Midbrain (tissue), 1 donor: ENCODE results near the gene UMODL1.

Experiments used
- DNase-seq: peaks from one replicate; lab custom pipeline; 2025; lab: John Stamatoyannopoulos, UW

UMODL1 gene

DNA sequence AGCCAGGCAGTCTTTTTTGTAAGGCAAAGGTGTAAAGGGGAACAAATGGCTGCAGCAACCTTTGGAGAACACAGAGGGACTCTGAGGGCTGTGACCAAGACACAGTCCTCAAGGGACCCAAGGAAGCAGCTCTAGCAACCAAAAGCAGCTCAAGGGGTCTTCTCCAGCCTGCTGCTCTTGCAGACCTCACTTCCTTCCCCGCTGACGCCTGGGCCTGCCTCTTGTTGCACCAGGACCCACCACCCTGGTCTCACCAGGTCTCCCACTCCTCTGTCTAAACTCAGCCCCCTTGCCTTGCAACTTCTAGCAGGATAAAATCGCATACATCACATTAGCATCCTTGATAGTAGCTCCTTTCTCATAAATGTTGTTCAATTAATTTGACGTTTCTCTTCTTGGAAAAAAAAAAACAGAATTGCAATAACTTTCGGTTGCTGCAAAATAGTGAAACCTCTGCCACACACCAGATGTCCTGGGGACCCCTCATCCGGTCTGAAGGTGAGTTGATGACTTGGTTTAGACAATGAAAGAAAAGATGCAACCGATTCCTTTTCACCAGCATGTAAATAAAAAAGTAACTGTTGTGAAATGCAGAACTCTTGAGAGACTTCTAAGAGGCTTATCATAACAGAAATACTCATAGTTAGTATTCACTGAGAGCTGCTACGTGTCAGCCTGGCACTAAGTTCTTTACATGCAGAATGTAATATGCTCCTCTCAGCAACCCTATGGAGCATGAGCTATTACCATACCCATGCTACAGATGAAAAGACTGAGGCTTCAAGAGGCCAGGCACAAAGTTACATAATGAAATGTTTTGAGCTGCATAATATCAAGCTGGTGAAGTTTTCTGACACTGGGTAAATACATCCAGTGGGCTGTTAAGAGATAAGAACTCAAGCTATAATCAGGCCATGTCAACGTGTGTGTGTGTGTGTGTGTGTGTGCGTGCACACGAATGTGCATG lies 58.5 kb downstream of the UMODL1 start:
- DNase-seq: no peak

DNA sequence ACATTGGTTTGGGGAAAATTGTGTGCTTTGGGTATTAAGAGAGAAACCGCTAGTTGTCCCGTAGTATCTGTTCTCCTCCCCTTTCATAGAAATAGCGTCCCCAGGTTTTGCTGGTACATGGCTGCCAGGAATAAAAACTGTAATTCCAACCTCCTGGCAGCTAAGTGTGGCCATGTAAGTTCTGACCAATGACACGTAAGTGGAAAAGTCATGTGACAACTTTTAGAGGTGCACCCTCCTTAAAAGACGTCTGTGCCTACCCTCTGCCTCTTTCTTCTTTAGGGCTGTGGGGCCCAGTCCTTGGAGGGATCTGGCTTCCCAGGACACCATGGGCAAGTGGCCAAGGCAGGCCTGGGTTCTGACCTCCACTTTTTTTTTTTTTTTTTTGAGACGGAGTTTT lies 59.3 kb downstream of the UMODL1 start:
- DNase-seq: no peak

DNA sequence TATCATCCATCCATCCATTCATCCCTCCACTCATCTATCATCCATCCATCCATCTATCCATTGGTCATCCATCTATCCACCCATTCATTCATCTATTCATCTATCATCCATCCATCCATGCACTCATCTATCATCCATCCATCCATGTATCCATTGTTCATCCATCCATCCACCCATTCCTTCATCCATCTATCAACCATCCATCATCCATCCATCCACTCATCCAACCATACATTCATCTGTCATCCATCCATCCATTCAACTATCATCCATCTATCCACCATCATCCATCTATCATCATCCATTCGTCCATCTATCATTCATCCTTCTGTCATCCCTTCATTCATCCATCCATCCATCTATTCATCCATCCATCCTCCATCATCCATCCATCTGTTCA lies 61.1 kb downstream of the UMODL1 start:
- no peak for DNase-seq

DNA sequence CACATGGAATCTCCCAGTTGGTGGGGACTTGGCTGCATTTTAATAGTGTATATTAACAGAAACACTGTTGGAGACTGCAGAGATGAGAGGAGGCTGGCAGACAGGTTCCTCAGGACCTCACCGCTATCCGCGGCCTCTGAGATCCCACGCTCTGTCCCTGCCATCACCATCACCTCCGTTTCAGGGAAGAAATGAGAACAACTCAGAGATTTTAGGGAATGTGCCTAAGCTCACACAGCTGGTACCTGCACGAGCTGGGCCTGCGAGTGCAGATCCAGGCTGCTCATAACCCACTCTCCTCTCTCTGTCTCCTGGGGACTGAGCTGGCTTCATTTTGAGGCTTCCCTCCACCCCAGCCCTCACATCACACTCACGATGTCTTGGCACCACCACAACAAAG lies 62.0 kb downstream of the UMODL1 start:
- no peak for DNase-seq

DNA sequence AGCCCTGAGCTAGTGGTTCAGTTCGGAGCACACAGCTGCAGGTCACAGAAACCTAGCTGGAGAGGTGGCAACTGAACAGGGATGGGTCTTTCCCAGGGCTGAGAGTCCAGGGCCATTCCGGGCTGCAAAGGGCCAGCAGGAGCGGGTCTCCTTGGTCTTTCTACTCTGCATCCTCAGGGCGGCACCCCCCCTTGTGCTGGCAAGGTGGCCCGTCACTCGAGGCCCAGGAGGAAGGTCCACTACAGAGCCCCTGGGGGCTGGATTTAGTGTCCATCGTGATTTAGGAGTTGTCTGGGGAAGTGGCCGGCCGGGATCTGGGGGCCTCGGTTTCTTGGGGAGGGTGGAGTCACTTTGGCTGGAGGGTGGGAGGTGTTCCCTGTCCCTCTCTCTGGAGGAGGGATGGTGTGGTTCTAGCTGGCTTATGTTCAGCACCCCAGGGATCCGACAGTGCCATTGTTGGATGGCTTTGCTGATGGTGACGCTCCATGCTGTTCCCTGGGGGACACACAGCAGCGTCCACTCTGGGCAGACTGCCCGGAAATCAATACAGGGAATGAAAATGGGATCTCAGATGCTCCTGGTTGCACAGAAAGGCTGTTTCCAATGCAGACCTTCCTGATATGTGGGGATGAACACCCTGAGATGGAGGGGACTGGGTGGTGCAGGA lies 64.4 kb downstream of the UMODL1 start:
- DNase-seq: no peak

DNA sequence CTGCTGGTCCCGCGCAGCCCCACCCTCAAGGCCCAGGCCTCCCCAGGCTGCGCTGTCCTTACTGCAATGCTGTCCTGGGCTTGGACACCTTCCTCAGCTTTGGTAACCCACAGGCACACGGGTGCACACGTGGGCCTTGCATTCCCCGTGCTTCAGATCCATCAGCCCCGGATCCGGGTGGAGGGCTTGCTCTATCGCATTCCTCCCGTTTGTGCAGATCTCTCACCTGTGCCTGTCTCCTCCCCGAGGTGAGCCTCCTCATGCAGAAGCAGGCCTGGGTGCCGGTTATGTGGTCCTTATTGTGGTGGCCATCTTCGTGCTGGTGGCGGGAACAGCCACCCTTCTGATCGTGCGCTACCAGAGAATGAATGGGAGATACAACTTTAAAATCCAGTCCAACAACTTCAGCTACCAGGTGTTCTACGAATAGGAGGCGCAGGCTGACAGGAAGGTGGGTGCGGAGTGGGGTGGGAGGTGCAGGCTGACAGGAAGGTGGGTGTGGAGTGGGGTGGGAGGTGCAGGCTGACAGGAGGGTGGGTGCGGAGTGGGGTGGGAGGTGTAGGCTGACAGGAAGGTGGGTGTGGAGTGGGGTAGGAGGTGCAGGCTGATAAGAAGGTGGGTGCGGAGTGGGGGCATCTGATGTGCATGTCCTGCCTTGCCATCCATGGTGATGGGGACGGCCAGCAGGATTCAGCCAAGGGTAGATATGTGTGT lies 66.2 kb downstream of the UMODL1 start:
- no peak for DNase-seq

DNA sequence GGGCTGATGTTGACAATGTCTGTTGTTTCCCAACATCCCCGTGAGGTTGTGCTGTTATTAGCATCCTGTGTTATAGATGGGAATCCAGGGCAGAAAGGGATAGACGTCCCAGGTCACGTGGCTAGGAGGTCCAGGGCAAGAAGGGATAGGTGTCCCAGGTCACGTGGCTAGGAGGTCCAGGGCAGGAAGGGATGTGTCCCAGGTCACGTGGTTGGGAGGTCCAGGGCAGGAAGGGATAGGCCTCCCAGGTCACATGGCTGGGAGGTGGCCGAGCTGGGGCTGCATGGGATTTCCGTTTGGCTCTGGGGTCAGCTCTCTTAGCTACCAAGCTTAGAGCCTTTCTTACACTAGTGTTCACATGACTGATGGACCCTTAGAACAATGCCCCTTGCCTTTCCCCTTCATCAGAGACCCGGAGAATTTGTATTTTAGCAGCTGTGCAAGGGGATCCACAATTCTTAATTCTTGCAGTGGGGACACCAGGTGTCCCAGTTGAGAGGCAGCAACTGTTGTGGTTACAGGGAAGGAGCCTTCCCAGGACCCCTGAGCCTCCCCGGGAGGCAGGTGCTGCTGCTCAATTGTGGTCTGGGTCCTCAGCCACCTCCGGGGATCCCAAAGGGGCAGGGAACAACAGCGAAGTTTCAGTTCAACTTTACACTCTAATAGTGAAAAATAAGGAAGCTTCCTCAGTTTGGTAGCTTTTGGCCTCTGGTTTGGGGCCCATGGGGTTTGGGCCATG lies 69.2 kb downstream of the UMODL1 start:
- no peak for DNase-seq

DNA sequence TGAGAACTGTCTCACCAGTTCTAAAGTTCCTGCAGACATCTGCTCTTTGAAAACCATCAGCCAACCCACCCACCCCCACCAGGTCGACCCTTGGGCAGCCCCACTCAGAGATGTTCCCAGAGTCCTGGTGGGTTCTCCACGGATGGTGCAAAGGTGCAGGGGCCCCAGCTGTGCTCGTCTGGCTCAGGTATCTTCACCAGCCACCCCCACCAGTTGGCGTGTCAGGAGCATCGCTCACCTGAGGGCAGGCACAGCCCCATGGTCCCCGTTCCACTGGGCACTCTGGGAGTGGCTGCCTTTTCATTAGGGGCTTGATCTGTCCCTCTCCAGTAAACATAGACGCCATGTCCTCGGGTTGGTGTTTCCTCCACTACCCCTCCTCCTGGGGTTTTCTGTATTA lies 70.5 kb downstream of the UMODL1 start:
- no peak for DNase-seq

DNA sequence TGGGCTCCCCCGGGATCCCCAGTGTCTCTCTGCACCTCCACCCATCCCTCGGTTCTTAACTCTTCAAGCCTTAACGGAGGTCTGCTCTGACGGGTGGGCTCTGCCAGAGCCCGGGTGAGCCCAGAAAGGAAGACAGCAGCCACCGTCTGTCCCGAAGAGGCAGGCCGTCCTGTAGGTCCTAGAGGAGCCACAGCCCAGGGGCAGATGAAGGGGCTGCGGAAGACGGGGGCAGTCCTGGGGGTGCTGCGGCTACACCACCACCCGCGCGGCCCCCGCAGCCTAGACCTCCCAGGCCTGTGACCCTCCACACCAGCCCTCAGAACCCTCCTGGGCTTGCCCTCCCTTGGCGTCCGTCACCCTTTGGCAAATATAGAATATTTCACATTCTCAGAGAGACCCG lies 71.0 kb downstream of the UMODL1 start:
- DNase-seq: no peak

DNA sequence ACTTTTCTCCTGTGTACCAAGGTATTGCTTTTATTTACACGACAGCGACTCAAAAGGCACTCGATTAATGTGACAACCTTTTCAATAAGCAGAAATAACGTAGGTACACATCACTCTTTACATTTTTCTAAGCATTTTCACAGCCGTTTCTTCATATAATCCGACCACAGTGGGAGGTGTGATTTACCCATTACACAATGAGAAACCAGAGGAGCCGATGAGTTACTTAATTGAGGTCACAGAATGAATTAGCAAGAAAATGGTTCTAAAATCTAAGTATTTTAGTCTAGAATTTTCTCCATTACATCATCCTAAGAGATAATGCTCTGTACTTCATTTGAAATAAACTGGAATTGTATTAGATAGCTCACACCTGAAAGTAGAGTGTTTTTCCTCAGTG lies 71.5 kb downstream of the UMODL1 start:
- no peak for DNase-seq

DNA sequence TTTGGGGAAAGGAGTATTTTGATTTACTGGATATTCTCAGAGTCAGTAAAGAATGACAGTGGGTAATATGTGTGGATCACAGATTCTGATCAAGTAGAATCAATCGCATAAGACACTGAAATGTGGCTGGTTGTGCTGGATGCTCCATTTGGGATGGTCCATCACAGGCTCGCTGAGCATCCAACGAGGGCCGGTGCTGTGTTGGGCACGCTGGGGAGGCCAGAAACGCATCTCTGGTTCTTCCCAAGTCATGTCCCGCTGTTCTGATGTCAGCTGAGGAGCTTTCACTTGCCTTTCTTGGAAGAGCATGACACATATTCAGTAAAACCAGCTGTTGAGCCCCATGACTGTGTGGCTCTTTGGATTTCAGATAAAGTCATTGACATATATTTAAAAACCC lies 72.0 kb downstream of the UMODL1 start:
- DNase-seq: no peak

DNA sequence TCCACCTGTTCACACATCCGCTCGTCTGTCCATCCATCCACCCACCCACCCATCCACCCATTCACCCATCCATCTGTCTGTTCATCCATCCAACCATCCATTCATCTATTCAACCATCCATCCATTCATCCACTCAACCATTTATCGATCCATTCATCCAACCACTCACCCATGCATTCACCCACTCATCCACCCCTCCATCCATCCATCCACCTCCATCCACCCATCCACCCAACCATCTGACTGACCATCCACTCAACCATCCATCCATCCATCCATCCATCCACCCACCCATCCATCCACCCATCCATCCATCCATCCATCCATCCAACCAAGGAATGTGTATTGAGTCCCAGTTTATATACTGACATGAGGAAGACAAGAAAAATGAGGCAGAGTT lies 73.1 kb downstream of the UMODL1 start:
- no peak for DNase-seq

DNA sequence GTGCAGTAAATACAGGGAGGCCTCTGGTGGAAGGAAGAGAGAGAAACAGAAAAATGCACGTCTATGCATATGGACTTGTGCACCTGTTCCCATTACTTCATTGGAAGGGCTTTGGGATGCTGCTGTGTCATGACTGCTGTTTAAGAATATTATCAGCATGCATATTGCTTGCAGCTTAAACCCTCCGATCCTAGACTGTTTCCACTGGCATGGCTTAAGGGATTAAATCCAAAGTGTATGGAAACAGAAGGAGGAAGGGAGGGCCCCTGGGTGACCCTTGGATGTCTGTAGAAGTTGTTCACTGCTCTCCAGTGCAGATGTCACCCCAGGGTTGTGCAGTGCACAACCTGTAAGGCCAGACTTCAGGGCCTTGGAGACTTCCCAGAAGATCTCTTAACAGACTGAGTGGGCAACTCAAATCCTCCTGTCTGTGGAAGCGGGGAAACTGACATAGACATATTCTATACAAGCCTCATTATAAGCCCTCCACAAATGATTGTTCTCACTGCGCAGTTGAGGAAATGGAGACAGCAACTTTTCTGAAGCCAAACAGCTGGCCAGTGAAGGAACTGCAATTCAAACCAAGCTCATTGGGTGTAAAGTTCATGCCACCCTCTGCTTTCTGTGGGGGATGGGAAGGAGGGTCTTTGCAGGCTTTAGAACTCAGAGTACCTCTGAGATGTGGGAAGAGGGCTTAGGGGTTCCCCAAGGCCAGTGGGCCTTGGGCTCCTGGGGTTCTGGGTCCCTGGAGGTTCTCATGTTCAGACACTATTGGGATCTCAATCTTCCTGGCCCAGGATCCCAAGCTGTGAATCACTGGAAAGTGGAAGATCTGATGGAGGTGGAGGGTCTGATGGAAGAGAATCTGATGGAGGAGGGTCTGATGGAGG lies 73.8 kb downstream of the UMODL1 start:
- no peak for DNase-seq

DNA sequence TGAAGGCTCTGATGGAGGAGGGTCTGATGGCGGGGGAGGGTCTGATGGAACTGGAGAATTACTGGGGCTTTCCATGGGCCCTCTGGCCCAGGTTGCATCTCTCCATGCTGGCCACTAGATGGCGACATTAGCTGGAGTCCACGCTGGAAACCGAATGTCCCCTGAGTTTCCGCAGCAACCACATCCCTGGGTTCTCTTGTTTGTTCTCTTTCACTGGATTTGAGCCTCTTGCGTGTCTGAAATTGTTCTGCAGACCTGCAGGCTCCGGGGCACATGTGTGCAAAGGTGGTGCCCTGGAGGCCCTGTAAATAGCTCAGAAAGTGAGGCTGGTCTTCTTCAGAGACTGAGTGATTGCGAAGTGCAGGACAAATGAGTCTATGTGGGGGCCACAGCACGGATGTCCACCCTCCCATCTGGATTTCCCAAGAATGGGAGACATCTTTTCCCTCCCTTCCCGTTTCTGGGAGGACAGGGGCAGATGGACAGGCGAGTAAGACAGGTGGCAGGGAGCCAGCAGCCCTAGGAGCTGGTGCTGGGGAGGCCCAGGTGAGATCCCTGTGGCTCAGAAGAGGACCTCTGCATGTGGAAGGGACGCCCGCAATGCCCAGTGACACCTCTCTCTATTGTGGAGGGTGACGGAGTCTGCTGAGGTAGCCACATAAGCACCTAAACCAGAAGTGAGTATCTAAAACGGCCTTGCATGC lies 74.6 kb downstream of the UMODL1 start:
- DNase-seq: peak; percentile 69

DNA sequence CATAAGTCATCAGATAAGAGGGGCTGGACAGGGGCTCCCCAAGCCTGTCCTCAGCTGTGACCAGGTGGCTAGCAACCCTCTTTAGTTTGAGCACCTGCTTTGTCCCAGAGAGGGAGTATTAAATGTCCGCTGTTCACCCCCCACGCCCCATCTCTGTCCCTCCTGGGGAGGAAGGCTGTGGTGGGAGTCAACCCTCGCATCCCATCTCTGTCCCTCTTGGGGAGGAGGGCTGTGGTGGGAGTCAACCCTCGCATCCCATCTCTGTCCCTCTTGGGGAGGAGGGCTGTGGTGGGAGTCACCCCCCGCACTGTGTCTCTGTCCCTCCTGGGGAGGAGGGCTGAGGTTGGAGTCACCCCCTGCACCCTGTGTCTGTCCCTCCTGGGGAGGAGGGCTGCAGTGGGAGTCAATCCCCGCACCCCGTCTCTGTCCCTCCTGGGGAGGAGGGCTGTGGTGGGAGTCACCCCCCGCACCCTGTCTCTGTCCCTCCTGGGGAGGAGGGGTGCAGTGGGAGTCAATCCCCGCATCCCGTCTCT lies 75.2 kb downstream of the UMODL1 start:
- DNase-seq: no peak

DNA sequence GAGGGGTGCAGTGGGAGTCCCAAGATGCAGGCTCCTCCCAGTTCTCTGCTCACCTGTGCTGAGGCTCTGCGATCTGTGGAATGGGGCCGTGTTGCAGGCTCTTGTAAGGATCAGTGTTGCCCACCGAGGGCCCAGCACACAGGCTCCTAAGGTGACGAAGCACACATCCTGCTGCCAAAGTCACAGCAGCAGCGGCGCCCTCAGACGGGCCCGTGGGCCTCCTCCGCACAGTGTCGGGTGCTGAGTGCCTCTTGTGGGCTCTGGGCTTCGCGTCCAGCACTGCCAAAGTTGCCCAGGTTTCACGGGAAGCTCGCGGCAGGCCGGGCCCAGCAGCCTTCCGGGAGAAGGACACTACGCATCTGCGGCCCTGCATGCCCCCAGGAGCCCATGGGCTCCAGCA lies 75.7 kb downstream of the UMODL1 start:
- no peak for DNase-seq

DNA sequence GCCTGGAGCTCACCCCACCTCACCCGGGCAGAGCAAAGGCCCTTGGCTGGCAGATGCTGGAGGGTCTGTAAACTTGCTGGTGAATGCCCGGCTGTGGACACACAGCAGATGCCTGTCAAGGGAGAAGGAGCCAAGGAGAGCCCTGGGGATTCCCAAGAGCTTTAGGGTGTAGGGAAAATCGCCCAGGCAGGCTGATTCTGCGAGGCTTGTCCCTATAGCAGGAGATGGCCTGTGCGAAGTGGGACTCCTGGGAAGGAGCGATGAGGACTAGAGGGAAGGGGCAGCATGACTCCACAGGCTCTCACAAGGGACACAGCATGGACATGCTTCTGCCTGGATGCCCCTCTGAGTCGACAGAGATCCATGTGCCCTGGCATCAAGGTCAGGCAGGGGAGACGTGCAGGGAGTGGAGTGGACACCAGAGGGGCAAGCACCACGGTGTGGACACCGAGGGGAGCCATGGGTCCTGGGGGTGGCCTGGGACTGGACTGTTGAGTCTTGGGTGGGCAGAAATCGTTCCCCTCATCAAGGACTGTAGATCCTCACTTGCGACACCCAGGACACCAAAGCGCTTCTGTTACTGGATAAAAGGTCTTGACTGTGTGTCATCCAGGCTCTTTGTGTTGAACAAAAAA lies 76.4 kb downstream of the UMODL1 start:
- DNase-seq: no peak

DNA sequence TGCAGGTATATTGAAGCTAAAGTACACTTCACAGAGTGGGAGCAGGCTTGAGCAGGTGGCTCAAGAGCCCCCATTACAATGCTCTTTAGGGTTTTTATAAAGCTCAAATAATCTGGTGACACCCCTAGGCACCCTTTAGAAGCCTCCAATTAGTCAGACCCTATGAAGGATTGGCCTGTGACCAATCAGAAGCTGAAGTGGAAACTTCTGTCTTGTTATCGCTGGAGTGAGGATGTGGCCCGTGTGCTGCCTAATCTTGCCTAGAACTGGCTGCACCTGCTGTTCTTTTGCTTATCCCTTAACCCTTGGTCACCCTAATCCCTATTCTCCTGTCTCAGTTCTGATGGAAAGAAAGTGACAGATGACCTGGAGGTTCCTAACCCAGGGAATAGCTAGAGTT lies 77.0 kb downstream of the UMODL1 start:
- DNase-seq: no peak

DNA sequence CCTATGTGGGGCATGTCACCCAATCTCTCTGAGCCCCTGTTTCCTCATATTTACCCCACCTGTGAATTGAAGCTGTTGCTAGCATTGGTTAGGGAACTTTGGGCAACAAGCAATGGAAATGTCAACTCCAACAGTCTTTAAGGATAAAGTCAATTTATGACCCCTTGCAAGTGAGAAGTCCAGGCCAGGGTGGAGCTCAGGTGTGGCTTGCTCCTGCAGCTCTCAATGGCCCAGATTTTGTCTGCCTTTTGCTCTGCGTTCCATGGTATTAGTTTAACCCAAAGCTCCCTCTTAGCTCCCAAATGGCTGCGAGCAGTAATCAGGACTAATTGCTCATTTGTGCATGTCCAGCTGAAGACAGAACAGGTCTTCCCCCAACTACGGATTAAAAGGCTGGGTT lies 77.5 kb downstream of the UMODL1 start:
- DNase-seq: no peak
